BLaER1 treated with 17β-estradiol and CSF1 and Interleukin-3, amounts not matched to agents 10 nM and 100 nM (cell line): ENCODE data around the gene IGFBPL1.
A peak's percentile ranks its signal among the peaks of the same experiment; 100 is the strongest.

Source experiments
- H3K27ac ChIP-seq, 11 experiments: shearing (Covaris generic); formaldehyde crosslinking; 2 replicates each; pipeline ENCODE4 v1.8.1; 2022
- H3K27me3 ChIP-seq, 11 experiments: shearing (Covaris generic); formaldehyde crosslinking; 2 replicates each; pipeline ENCODE4 v1.8.1; 2022
- H3K36me3 ChIP-seq, 11 experiments: shearing (Covaris generic); formaldehyde crosslinking; 2 replicates each; pipeline ENCODE4 v1.8.1; 2022
- H3K4me1 ChIP-seq, 10 experiments: shearing (Covaris generic); formaldehyde crosslinking; 2 replicates each; pipeline ENCODE4 v1.8.1; 2022
- H3K4me2 ChIP-seq, 11 experiments: shearing (Covaris generic); formaldehyde crosslinking; 2 replicates each; pipeline ENCODE4 v1.8.1; 2022
- H3K4me3 ChIP-seq, 10 experiments: shearing (Covaris generic); formaldehyde crosslinking; 2 replicates each; pipeline ENCODE4 v1.8.1; 2022
- H3K9ac ChIP-seq, 11 experiments: shearing (Covaris generic); formaldehyde crosslinking; 2 replicates each; pipeline ENCODE4 v1.8.1; 2022
- H3K9me3 ChIP-seq, 11 experiments: shearing (Covaris generic); formaldehyde crosslinking; replicated peaks in 1 of 11; 2 replicates each; pipeline ENCODE4 v1.8.1; 2022
- H4K20me1 ChIP-seq, 11 experiments: shearing (Covaris generic); formaldehyde crosslinking; 2 replicates each; pipeline ENCODE4 v1.8.1; 2022
- Cebpa-rat ChIP-seq, 11 experiments: shearing (Covaris generic); IDR thresholded peaks; 2 replicates each; pipeline ENCODE4 v1.8.1; 2022

IGFBPL1 gene

GRCh38 chr9:38443181-38443580 lies 18.9 kb upstream of the IGFBPL1 start:
- Histone ChIP-seq H3K27ac (no peak overlapping the region), H3K4me1 (peaks cover 0 to 31% (median 4%) of the 10 kb centered on the region in 10 experiments; a peak in 9 of 20 replicates), H3K27me3 (no peaks in the 10 kb centered on the region), H3K4me2 (no peak overlapping the region), H4K20me1 (no peaks in the 10 kb centered on the region), H3K36me3 (no peaks in the 10 kb centered on the region), H3K9me3 (no peaks in the 10 kb centered on the region), H3K4me3 (no peak overlapping the region), H3K9ac (no peak overlapping the region)
- TF ChIP-seq Cebpa-rat (IDR thresholded peaks at IDR 0.05), result no peak

DNA sequence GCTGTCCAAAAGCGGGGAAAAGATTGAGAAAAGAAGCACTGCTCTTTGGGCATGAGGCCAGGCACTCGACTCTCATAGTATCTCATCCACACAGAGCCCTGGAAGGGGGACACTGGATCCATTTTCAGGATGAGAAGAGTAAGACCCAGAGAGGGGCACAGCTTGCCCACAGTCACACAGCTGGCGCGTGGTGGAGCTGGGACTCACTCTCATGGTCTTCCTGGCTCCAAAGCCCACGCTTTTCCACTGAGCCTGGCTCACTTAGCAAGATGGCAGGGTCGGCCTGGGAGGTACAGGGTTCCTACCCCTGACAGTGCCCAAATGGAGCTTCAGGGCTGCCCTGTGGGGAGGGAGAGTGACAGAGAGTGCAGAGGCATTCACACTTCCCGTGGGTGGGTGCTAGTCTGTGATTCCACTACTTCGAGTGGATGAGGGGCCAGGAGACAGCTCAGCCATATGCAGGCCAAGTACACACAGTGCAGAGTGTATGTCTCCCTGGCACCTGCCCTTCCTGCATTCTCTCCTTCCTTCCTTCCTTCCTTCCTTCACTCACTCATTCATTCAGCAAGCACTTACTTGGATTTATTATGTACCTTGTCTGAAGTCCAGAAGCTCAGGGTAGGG lies 18.3 kb upstream of the IGFBPL1 start:
- Histone ChIP-seq H4K20me1 (no peaks in the 10 kb centered on the region), H3K4me2 (no peak overlapping the region), H3K27ac (no peak overlapping the region), H3K9me3 (no peaks in the 10 kb centered on the region), H3K27me3 (no peaks in the 10 kb centered on the region), H3K36me3 (no peaks in the 10 kb centered on the region), H3K9ac (no peak overlapping the region), H3K4me1 (peaks cover 0 to 36% (median 7%) of the 10 kb centered on the region in 10 experiments; a peak in 16 of 20 replicates), H3K4me3 (no peak overlapping the region)
- no peak for TF ChIP-seq Cebpa-rat (IDR thresholded peaks at IDR 0.05)

- Histone ChIP-seq H3K9ac (no peak overlapping the region), H4K20me1 (no peaks in the 10 kb centered on the region), H3K4me3 (no peak overlapping the region), H3K27me3 (no peaks in the 10 kb centered on the region), H3K4me1 (peaks cover 0 to 43% (median 12%) of the 10 kb centered on the region in 10 experiments; a peak in 16 of 20 replicates), H3K9me3 (peaks cover 0 to 4% (median 0%) of the 10 kb centered on the region in 11 experiments; a peak in 1 of 22 replicates), H3K27ac (no peak overlapping the region), H3K36me3 (no peaks in the 10 kb centered on the region), H3K4me2 (peak overlapping the region in 2 of 11 experiments; percentile 63 to 68; a peak in 3 of 22 replicates)
- TF ChIP-seq Cebpa-rat (IDR thresholded peaks at IDR 0.05), result no peak
These were observed 17.3 kb upstream of the IGFBPL1 start for GRCh38 chr9:38441347-38442085.

GRCh38 chr9:38440516-38440915 lies 16.3 kb upstream of the IGFBPL1 start:
- no peaks in the 10 kb centered on the region for H4K20me1 ChIP-seq
- H3K27me3 ChIP-seq, result no peaks in the 10 kb centered on the region
- peaks cover 0 to 40% (median 13%) of the 10 kb centered on the region in 10 experiments; a peak in 17 of 20 replicates for H3K4me1 ChIP-seq
- TF ChIP-seq Cebpa-rat (IDR thresholded peaks at IDR 0.05), result no peak
- no peak overlapping the region for H3K4me3 ChIP-seq
- peak overlapping the region in 3 of 11 experiments; percentile 31 to 68 (median 63); a peak in 5 of 22 replicates for H3K4me2 ChIP-seq
- no peak overlapping the region for H3K27ac ChIP-seq
- H3K36me3 ChIP-seq, result no peaks in the 10 kb centered on the region
- H3K9ac ChIP-seq, result no peak overlapping the region
- peaks cover 0 to 4% (median 0%) of the 10 kb centered on the region in 11 experiments; a peak in 1 of 22 replicates for H3K9me3 ChIP-seq

DNA sequence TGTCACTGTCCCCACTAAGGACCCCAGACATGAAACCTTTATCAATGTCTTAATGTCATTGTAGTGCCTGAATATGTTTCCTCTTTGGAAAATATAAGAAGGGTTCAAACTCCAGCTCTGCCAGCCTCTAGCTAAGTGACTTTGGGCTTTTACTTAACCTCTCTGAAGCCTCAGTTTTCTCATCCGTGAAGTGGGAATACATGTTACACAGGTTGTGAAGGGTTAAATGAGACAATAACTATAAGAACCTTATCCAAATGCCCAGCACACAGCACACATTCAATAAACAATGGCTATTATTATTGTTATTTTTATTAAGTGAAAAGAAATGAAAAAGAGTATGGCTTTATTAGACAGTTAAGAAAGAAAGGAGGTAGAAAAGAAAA lies 15.7 kb upstream of the IGFBPL1 start:
- Histone ChIP-seq H3K4me3 (no peak overlapping the region), H3K9ac (no peak overlapping the region), H3K27me3 (no peaks in the 10 kb centered on the region), H3K4me2 (no peak overlapping the region; a peak in 2 of 22 replicates), H4K20me1 (no peaks in the 10 kb centered on the region), H3K27ac (no peak overlapping the region), H3K36me3 (no peaks in the 10 kb centered on the region), H3K9me3 (peaks cover 0 to 4% (median 0%) of the 10 kb centered on the region in 11 experiments; a peak in 1 of 22 replicates), H3K4me1 (peaks cover 4 to 36% (median 15%) of the 10 kb centered on the region in 10 experiments)
- TF ChIP-seq Cebpa-rat (IDR thresholded peaks at IDR 0.05), result no peak

DNA sequence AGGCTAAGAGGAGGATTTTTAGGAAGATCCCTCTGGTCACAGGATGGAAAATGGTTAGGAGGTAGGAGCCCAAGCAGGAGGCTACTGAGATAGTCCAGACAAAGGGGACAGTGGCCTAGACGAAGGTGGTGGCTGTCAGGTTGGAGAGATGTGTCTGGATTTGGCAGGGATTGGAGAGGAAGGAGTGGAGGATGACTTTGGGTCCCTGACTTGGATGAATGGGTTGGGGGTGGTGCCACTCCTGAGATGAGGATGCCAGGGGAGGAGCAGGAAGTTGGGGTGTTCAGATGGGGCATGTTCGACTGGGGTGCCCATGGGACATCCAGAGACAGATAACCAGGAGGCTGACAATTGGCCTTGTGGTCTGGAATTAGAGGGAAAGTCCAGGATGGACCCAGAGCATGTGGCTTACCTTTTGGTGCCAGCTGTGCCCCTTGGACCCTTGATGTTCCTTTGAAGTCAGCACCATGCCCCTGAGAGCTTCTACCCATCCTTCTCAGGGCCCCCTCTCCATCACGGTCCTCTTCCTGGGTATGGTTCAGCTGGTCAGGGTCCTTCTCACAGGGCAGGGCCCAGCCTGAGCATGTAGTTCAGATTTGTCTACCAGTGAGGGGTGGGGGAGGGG lies 15.1 kb upstream of the IGFBPL1 start:
- Histone ChIP-seq H3K9ac (no peak overlapping the region), H4K20me1 (no peaks in the 10 kb centered on the region), H3K4me3 (no peak overlapping the region), H3K4me1 (peaks cover 9 to 40% (median 20%) of the 10 kb centered on the region in 10 experiments), H3K27me3 (no peaks in the 10 kb centered on the region), H3K9me3 (peaks cover 0 to 4% (median 0%) of the 10 kb centered on the region in 11 experiments; a peak in 1 of 22 replicates), H3K4me2 (no peak overlapping the region), H3K27ac (no peak overlapping the region), H3K36me3 (no peaks in the 10 kb centered on the region)
- TF ChIP-seq Cebpa-rat (IDR thresholded peaks at IDR 0.05), result no peak

GRCh38 chr9:38437193-38437823 lies 13.1 kb upstream of the IGFBPL1 start:
- no peaks in the 10 kb centered on the region for H3K27me3 ChIP-seq
- H3K9me3 ChIP-seq, result peaks cover 0 to 4% (median 0%) of the 10 kb centered on the region in 11 experiments; a peak in 1 of 22 replicates
- peak overlapping the region in 9 of 11 experiments; percentile 14 to 75 (median 48); a peak in 15 of 22 replicates for H3K4me2 ChIP-seq
- peaks cover 17 to 46% (median 35%) of the 10 kb centered on the region in 10 experiments for H3K4me1 ChIP-seq
- H3K4me3 ChIP-seq, result no peak overlapping the region
- no peak for TF ChIP-seq Cebpa-rat (IDR thresholded peaks at IDR 0.05)
- H3K27ac ChIP-seq, result no peak overlapping the region; a peak in 1 of 22 replicates
- H3K9ac ChIP-seq, result no peak overlapping the region
- H3K36me3 ChIP-seq, result no peaks in the 10 kb centered on the region
- H4K20me1 ChIP-seq, result no peaks in the 10 kb centered on the region

DNA sequence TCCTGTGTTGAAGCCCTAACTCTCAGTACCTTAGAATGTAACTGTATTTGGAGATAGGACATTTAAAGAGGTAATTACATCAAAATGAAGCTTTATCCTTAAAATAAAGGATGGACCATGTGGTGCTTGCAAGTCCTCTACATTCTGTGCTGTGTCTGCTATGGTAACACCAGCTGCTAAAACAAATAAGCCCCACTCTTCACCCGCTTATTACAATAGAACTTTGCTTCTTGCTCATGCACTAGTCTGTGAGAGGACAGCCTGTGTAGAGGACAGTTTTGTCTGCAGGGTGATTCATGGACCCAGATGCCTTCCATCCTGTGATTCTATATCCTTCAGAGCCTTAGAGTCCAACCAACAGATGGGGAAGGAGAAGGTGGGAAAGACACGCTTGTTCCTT lies 12.5 kb upstream of the IGFBPL1 start:
- Histone ChIP-seq H3K4me3 (no peak overlapping the region), H3K9ac (no peak overlapping the region), H3K27ac (no peak overlapping the region), H3K4me1 (peaks cover 23 to 52% (median 41%) of the 10 kb centered on the region in 10 experiments), H3K9me3 (peaks cover 0 to 4% (median 0%) of the 10 kb centered on the region in 11 experiments; a peak in 1 of 22 replicates), H4K20me1 (no peaks in the 10 kb centered on the region), H3K4me2 (peak overlapping the region in 2 of 11 experiments; percentile 48 to 50; a peak in 3 of 22 replicates), H3K36me3 (no peaks in the 10 kb centered on the region), H3K27me3 (no peaks in the 10 kb centered on the region)
- no peak for TF ChIP-seq Cebpa-rat (IDR thresholded peaks at IDR 0.05)
